Measurements from ENCODE around the gene LRP10. TPM values are rescaled to one million over a fixed set of nuclear protein-coding genes. Genes with fewer than 3 reads are reported as not detected.

Gene LRP10
- polyA plus RNA-seq, 1 experiment, result 308 TPM

- no peaks in the 10 kb centered on the region for H3K36me3 ChIP-seq (ENCODE audit: control insufficient read depth, insufficient read depth, low read length)
- TF ChIP-seq CTCF (IDR thresholded peaks at IDR 0.05; ENCODE audit: insufficient read depth, low read depth, low read length), result 0 out of 2 replicates have a peak, but pooled peaks have one; percentile 18
- ChIA-PET POLR2A (no interaction called here), CTCF (interaction anchor here (3.7 to 6.9 kb wide), 2 partner anchors 11 to 15 kb away, joined by 34 to 76 read pairs; partner anchors contain the start of gene LRP10)
- H3K27me3 ChIP-seq (ENCODE audit: control insufficient read depth, insufficient read depth, low read length), result no peaks in the 10 kb centered on the region
- H3K4me3 ChIP-seq (ENCODE audit: low read depth, low read length), result peak overlapping the region; percentile 53
- DNase-seq (ENCODE audit: low read depth), result no peak
Measured at GRCh38 chr14:22886500-22887259, 15.1 kb downstream of the LRP10 start.

- no peak for DNase-seq (ENCODE audit: low read depth)
- Histone ChIP-seq H3K27me3 (ENCODE audit: control insufficient read depth, insufficient read depth, low read length) (no peaks in the 10 kb centered on the region), H3K4me3 (ENCODE audit: low read depth, low read length) (peak overlapping the region; percentile 53), H3K36me3 (ENCODE audit: control insufficient read depth, insufficient read depth, low read length) (no peaks in the 10 kb centered on the region)
- ChIA-PET CTCF (interaction anchor here (1.2 to 6.9 kb wide), 4 partner anchors 10 to 64 kb away, joined by 3 to 76 read pairs (median 24); partner anchors contain the start of gene LRP10), POLR2A (no interaction called here)
- TF ChIP-seq CTCF (IDR thresholded peaks at IDR 0.05; ENCODE audit: insufficient read depth, low read depth, low read length), result no peak
Measured at GRCh38 chr14:22887260-22887989, 15.9 kb downstream of the LRP10 start.

DNA sequence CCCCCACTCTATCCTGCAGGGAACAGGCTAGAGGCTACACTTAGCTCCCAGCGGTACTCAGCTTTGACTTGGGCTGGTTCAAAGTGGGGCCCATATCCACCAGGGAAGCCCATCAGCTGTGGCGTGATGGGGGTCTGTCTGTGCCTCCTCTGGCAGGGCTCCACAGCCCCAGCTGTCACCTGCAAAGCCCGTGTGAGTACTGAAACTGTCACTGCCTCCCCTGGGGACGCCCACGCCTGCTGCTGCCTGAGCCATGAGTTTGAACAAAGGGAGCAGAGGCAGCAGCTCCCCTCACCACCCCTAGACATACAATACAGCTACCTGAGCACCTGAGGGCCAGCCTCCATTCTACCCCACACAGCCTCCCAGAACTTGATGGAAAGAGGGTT lies 16.4 kb downstream of the LRP10 start:
- H3K4me3 ChIP-seq (ENCODE audit: low read depth, low read length), result peak overlapping the region; percentile 53
- POLR2A ChIA-PET, result no interaction called here
- H3K27me3 ChIP-seq (ENCODE audit: control insufficient read depth, insufficient read depth, low read length), result no peaks in the 10 kb centered on the region
- no peak for DNase-seq (ENCODE audit: low read depth)
- CTCF ChIA-PET, result interaction anchor here (1.2 to 4.0 kb wide), 3 partner anchors 10 to 65 kb away, joined by 3 to 34 read pairs (median 15); partner anchors contain the start of gene LRP10
- TF ChIP-seq CTCF (IDR thresholded peaks at IDR 0.05; ENCODE audit: insufficient read depth, low read depth, low read length), result no peak
- no peaks in the 10 kb centered on the region for H3K36me3 ChIP-seq (ENCODE audit: control insufficient read depth, insufficient read depth, low read length)

DNA sequence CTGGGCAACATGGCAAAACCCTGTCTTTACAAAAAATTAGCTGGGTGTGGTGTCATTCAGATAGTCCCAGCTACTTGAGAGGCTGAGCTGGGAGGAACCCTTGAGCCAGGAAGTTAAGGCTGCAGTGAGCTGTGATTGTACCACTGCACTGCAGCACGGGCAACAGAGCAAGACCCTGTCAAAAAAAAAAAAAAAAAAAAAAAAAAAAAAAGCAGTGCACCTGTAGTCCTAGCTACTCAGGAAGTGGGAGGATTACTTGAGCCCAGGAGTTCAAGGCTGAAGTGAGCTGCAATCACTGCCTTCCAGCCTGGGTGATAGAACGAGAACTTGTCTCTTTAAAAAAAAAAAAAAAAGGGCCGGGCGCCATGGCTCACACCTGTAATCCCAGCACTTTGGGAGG lies 17.1 kb downstream of the LRP10 start:
- TF ChIP-seq CTCF (IDR thresholded peaks at IDR 0.05; ENCODE audit: insufficient read depth, low read depth, low read length), result no peak
- H3K4me3 ChIP-seq (ENCODE audit: low read depth, low read length), result no peak overlapping the region
- ChIA-PET POLR2A (no interaction called here), CTCF (interaction anchor here (1.2 to 4.0 kb wide), 3 partner anchors 9 to 65 kb away, joined by 3 to 34 read pairs (median 15); partner anchors contain the start of gene LRP10)
- no peaks in the 10 kb centered on the region for H3K36me3 ChIP-seq (ENCODE audit: control insufficient read depth, insufficient read depth, low read length)
- no peaks in the 10 kb centered on the region for H3K27me3 ChIP-seq (ENCODE audit: control insufficient read depth, insufficient read depth, low read length)
- DNase-seq (ENCODE audit: low read depth), result no peak

DNA sequence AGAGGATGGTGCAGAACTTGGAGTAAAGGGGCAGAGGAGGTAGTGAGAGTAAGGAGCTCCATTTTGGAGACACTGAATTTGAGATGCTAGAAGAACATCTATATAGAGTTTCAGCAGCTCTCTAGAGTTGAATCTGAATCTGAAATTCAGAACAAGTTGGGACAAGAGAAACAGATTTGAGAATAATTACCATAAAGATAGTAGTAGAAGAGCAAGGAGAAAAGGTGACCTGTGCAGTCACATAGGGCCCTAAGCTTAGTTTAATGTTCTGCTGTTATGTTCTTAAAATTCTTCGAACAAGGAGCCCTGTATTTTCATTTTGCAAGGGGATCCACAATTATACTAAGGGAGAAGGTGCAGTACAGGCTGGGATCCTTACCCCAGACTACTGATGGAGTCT lies 18.9 kb downstream of the LRP10 start:
- DNase-seq (ENCODE audit: low read depth), result no peak
- no peaks in the 10 kb centered on the region for H3K27me3 ChIP-seq (ENCODE audit: control insufficient read depth, insufficient read depth, low read length)
- H3K36me3 ChIP-seq (ENCODE audit: control insufficient read depth, insufficient read depth, low read length), result no peaks in the 10 kb centered on the region
- no peak for TF ChIP-seq CTCF (IDR thresholded peaks at IDR 0.05; ENCODE audit: insufficient read depth, low read depth, low read length)
- CTCF ChIA-PET, result interaction anchor here (0.8 to 4.0 kb wide), 5 partner anchors 9 to 37 kb away, joined by 3 to 15 read pairs (median 4); partner anchors contain the start of gene LRP10
- POLR2A ChIA-PET, result no interaction called here
- no peak overlapping the region for H3K4me3 ChIP-seq (ENCODE audit: low read depth, low read length)
